Measurements from ENCODE around the gene ZNF57. TPM values are rescaled to one million over a fixed set of nuclear protein-coding genes. Genes with fewer than 3 reads are reported as not detected.
A peak's percentile ranks its signal among the peaks of the same experiment; 100 is the strongest.
"Not testable (repeated sequence)": the region's sequence is repeated elsewhere in the genome, so short reads cannot be mapped to it uniquely, and the experiment has no call there.

The ZNF57 gene
- total and polyA plus RNA-seq, 3 experiments from 2014 or later, result 3.2 to 4.4 (median 4.4) TPM

DNA sequence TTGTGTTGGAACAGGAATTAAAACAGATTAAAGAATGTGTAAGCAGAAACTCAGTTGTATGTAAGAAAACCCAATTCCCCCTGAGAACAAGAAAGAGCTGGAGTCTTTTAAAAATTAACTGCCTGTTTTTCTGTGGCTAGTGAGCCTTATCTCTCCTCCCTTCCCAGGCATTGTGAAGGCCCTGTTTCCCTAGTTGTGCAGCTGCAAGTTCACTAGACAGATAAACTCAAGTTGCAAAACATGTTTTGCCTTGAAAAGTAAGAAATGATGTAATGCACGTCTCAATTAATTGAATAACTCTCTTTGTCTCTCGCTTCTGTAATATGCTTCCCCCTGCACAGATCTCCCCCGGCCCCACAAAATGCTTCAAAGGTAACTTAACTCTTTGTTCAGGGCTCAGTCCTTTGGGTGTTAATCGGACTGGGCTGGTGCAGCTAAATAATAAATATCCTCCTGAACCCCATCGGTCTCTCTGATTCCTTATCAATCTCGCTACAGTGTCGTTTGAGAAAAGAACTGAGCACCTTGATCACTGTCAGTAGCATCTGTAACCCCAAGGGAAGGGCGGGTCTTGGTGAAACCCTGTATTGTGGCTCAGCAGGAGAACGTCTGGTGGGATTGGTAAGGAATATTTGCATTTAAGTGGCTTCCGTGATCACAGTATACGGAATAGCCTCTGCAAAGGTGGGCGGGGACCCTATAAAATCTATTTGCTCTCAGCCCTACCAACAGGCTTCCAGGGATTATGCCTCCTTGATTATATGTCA, 35.2 kb upstream of the ZNF57 start:
- DNase-seq, result no peak
- POLR2A ChIA-PET, result no interaction called here
- CTCF ChIA-PET, result interaction anchor here (1.4 kb wide), 1 partner anchor 46 kb away, joined by 3 read pairs; the partner anchor contains the start of gene ZNF554
- no peak overlapping the region for H3K27ac Mint-ChIP-seq
- no peaks in the 10 kb centered on the region for H3K36me3 Mint-ChIP-seq
- H3K27me3 Mint-ChIP-seq, result peaks cover 1 to 14% of the 10 kb centered on the region in 2 donors
- H3K4me1 ChIP-seq (ENCODE audit: insufficient read depth, low read length), result no peaks in the 10 kb centered on the region
- no peaks in the 10 kb centered on the region for H3K9me3 Mint-ChIP-seq
- peaks cover 0 to 5% (median 0%) of the 10 kb centered on the region in 3 donors for H3K4me1 Mint-ChIP-seq
- no peak overlapping the region for H3K4me3 ChIP-seq (ENCODE audit: low read length)
- no peak overlapping the region for H3K27ac ChIP-seq (ENCODE audit: low read depth, low read length)
- H3K4me3 Mint-ChIP-seq, result no peak overlapping the region
- H3K27me3 ChIP-seq (ENCODE audit: insufficient read depth, low read length, poor library complexity, severe bottlenecking), result no peaks in the 10 kb centered on the region
- H3K36me3 ChIP-seq (ENCODE audit: insufficient read depth, low read length), result no peaks in the 10 kb centered on the region
- H3K9me3 ChIP-seq (ENCODE audit: low read length), result no peaks in the 10 kb centered on the region

DNA sequence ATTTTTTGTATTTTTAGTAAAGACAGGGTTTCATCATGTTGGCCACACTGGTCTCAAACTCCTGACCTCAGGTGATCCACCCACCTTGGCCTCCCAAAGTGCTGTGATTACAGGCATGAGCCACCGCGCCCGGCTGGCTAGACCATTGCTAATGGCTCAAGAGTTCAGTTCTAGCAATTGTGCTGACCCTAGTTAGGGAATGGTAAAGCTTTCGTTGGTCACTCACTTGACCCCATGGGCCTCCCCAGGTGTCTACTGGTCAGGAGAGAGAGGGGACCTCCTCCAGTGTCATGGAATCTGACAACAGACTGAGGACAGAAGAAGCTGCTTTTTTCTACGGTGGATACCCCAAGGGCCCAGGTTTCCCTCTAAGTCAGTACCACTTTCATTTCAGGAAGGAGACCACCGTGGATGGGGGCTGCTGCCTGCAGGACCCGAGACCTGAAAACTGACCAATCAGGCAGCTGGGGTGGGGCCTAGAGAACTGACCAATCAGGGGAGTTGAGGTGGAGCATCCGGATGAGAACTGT, 34.2 kb upstream of the ZNF57 start:
- H3K27ac Mint-ChIP-seq, result no peak overlapping the region
- no peak overlapping the region for H3K27ac ChIP-seq (ENCODE audit: low read depth, low read length)
- H3K36me3 Mint-ChIP-seq, result no peaks in the 10 kb centered on the region
- DNase-seq, result no peak
- H3K9me3 ChIP-seq (ENCODE audit: low read length), result no peaks in the 10 kb centered on the region
- no peak overlapping the region for H3K4me3 ChIP-seq (ENCODE audit: low read length)
- no peak overlapping the region for H3K4me3 Mint-ChIP-seq
- POLR2A ChIA-PET, result no interaction called here
- CTCF ChIA-PET, result interaction anchor here (0.9 to 1.4 kb wide), 3 partner anchors 25 to 218 kb away, joined by 3 to 5 read pairs (median 3); partner anchors contain the start of gene ZNF554
- no peaks in the 10 kb centered on the region for H3K4me1 ChIP-seq (ENCODE audit: insufficient read depth, low read length)
- no peaks in the 10 kb centered on the region for H3K27me3 ChIP-seq (ENCODE audit: insufficient read depth, low read length, poor library complexity, severe bottlenecking)
- no peaks in the 10 kb centered on the region for H3K36me3 ChIP-seq (ENCODE audit: insufficient read depth, low read length)
- peaks cover 1 to 14% of the 10 kb centered on the region in 2 donors for H3K27me3 Mint-ChIP-seq
- peaks cover 0 to 5% (median 1%) of the 10 kb centered on the region in 3 donors for H3K4me1 Mint-ChIP-seq
- no peaks in the 10 kb centered on the region for H3K9me3 Mint-ChIP-seq

DNA sequence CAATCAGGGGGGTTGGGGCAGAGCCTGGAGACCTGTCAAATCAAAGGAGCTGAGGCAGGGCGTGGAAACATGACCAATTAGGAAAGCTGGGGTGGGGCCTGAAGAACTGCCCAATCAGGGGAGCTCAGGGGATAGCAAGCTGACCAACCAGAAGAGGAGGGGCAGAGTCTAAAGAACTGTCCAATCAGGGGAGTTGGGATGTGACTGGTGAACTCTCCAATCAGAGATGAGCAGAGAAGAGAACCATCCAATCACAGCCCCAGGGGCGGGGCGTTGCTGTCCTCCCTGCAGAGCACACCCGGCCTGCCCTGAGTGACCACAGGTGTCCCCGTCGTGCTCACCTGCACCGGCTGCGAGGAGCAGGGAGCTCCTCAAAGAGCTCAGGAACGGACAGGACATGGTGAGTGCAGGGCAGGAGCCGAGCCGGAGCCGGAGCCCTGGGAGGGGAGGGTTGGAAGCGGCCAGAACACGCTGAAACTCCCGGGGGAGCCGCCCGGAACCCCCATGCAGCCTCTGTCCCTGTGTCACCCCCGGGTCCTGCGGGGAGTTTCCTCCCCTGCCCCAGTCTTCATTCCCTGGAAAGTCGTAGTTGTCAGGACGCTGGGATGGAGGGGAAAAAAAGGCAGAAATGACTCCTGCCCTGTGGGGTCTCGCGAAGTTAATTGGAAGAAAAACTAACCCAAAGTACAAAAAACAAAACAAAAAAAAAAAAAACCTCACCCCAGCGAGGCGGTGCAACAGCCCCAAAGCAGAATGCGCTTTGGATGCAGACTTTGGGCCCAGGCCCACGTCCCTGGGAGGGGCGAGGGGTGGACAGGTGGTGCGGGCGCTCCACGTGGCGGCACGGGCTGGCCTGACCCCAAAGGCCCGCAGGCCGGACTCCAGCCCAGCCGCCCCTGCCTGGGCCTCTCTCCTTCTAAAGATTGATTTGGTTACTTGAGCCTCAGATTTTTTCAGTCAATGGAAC, 33.4 kb upstream of the ZNF57 start, which contains the start of gene ZNF556:
ZNF556 (plus strand) TSS at position 311 of the 967 bp plus-strand sequence; CDS start at position 398, 87 bp downstream.
- Histone ChIP-seq H3K36me3 (ENCODE audit: insufficient read depth, low read length) (no peaks in the 10 kb centered on the region), H3K4me3 (ENCODE audit: low read length) (no peak within 1 kb of the TSS), H3K27ac (ENCODE audit: low read depth, low read length) (no peak within 1 kb of the TSS), H3K9me3 (ENCODE audit: low read length) (no peaks in the 10 kb centered on the region), H3K4me1 (ENCODE audit: insufficient read depth, low read length) (no peaks in the 10 kb centered on the region), H3K27me3 (ENCODE audit: insufficient read depth, low read length, poor library complexity, severe bottlenecking) (no peaks in the 10 kb centered on the region)
- Mint-ChIP-seq H3K9me3 (no peaks in the 10 kb centered on the region), H3K4me1 (peaks cover 0 to 5% (median 3%) of the 10 kb centered on the region in 3 donors), H3K27me3 (peaks cover 1 to 14% of the 10 kb centered on the region in 2 donors), H3K36me3 (no peaks in the 10 kb centered on the region), H3K27ac (no peak within 1 kb of the TSS), H3K4me3 (no peak within 1 kb of the TSS)
- no peak for DNase-seq
- ChIA-PET CTCF (interaction anchor here (0.9 to 1.4 kb wide), 3 partner anchors 24 to 219 kb away, joined by 3 to 5 read pairs (median 3); partner anchors contain the start of gene ZNF554), POLR2A (no interaction called here)

DNA sequence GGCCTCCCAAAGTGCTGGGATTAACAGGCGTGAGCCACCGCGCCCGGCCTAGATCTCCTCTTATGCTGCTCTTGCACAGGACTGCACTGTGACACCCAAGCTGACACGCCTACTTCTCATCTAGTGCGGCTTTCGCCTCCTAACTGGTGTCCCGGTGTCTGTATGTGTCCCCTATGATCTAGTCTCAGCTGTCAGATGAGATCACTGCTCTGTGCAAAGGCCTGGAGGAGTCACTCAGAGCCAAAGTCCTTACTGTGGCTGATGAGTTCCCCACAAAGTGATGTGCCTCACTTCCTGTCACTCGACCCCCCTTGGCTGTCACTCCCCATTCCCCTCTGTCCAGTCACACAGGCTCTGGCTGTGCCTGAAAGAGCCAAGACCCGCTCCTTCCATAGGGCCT, 31.1 kb upstream of the ZNF57 start:
- Mint-ChIP-seq H3K4me3 (no peak overlapping the region), H3K9me3 (no peaks in the 10 kb centered on the region)

DNA sequence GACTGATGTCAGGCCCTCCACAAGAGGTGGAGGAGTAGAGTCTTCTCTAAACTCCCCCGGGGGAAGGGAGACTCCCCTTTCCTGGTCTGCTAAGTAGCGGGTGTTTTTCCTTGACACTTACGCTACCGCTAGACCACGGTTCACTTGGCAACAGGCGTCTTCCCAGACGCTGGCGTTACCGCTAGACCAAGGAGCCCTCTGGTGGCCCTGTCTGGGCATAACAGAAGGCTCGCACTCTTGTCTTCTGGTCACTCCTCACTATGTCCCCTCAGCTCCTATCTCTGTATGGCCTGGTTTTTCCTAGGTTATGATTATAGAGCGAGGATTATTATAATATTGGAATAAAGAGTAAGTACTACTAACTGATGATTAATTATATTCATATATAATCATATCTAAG, 28.6 kb upstream of the ZNF57 start:
- H3K4me3 Mint-ChIP-seq; H3K4me3 ChIP-seq (ENCODE audit: low read length); H3K27ac ChIP-seq (ENCODE audit: low read depth, low read length); H3K36me3 Mint-ChIP-seq; H3K4me1 ChIP-seq (ENCODE audit: insufficient read depth, low read length); H3K27me3 ChIP-seq (ENCODE audit: insufficient read depth, low read length, poor library complexity, severe bottlenecking); H3K27ac Mint-ChIP-seq; H3K4me1 Mint-ChIP-seq; H3K36me3 ChIP-seq (ENCODE audit: insufficient read depth, low read length); H3K9me3 Mint-ChIP-seq; H3K9me3 ChIP-seq (ENCODE audit: low read length); H3K27me3 Mint-ChIP-seq: not testable (repeated sequence)
- ChIA-PET POLR2A (interaction anchor here (0.6 kb wide), 1 partner anchor 1115 kb away, joined by 11 read pairs; no protein-coding TSS in a partner anchor), CTCF (interaction anchor here (1.1 to 1.3 kb wide), 2 partner anchors 224 to 226 kb away, joined by 3 to 8 read pairs; no protein-coding TSS in a partner anchor)
- peak in 1 of 5 donors; percentile 33 for DNase-seq

More for the DNA sequence above, 31.1 kb upstream of the ZNF57 start:
- H3K9me3 ChIP-seq (ENCODE audit: low read length), result no peaks in the 10 kb centered on the region
- peaks cover 0 to 9% of the 10 kb centered on the region in 2 donors for H3K27me3 Mint-ChIP-seq
- no peak overlapping the region for H3K27ac ChIP-seq (ENCODE audit: low read depth, low read length)
- peak overlapping the region in 1 of 8 donors; percentile 13 for H3K27ac Mint-ChIP-seq
- ChIA-PET POLR2A (no interaction called here), CTCF (no interaction called here)
- no peaks in the 10 kb centered on the region for H3K27me3 ChIP-seq (ENCODE audit: insufficient read depth, low read length, poor library complexity, severe bottlenecking)
- H3K4me1 Mint-ChIP-seq, result peaks cover 0 to 5% (median 3%) of the 10 kb centered on the region in 3 donors
- H3K4me3 ChIP-seq (ENCODE audit: low read length), result no peak overlapping the region
- no peak for DNase-seq
- H3K36me3 ChIP-seq (ENCODE audit: insufficient read depth, low read length), result no peaks in the 10 kb centered on the region
- H3K4me1 ChIP-seq (ENCODE audit: insufficient read depth, low read length), result no peaks in the 10 kb centered on the region
- H3K36me3 Mint-ChIP-seq, result no peaks in the 10 kb centered on the region

GRCh38 chr19:2877398-2878331, 23.1 kb upstream of the ZNF57 start:
- Histone ChIP-seq H3K27ac (ENCODE audit: low read depth, low read length) (no peak overlapping the region), H3K27me3 (ENCODE audit: insufficient read depth, low read length, poor library complexity, severe bottlenecking) (no peaks in the 10 kb centered on the region), H3K36me3 (ENCODE audit: insufficient read depth, low read length) (no peaks in the 10 kb centered on the region), H3K4me3 (ENCODE audit: low read length) (no peak overlapping the region), H3K4me1 (ENCODE audit: insufficient read depth, low read length) (no peaks in the 10 kb centered on the region), H3K9me3 (ENCODE audit: low read length) (peaks cover 13% of the 10 kb centered on the region)
- no peak for DNase-seq
- no peaks in the 10 kb centered on the region for H3K4me1 Mint-ChIP-seq
- H3K27me3 Mint-ChIP-seq, result no peaks in the 10 kb centered on the region
- H3K9me3 Mint-ChIP-seq, result peaks cover 0 to 26% (median 24%) of the 10 kb centered on the region in 5 donors
- H3K36me3 Mint-ChIP-seq, result no peaks in the 10 kb centered on the region
- ChIA-PET POLR2A (no interaction called here), CTCF (no interaction called here)
- no peak overlapping the region for H3K27ac Mint-ChIP-seq
- no peak overlapping the region for H3K4me3 Mint-ChIP-seq

DNA sequence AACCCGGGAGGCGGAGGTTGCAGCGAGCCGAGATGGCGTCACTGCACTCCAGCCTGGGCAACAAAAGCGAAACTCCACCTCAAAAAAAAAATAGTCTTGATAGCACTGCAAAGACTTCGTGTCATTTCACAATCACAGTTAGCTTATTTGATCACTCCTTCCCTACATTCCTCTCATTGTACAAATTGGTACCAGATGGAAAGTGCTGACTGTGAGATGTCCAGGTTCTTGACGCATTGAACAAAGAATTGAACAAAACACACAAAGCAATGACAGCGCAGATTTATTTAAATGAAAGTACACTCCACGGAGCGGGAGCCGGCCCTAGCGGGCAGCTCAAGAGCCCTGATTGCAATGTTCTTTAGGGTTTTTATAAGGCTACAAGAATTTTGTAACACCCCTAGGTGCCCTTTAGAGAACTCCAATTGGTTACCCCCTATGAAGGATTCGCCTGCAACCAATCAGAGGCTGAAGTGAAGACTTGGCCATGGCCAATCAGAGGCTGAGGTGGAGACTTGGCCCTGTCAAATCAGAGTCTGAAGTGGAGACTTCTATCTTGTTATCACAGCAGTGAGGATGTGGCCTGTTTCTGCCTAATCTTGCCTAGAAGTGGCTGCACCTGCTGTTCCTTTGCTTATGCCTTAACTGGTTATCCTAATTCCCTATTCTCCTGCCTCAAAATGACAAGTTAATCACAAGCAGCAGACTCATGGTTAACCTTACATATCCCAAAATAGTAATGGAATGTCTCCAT, 16.9 kb upstream of the ZNF57 start:
- Mint-ChIP-seq H3K27ac (no peak overlapping the region), H3K4me1 (peaks cover 0 to 9% (median 3%) of the 10 kb centered on the region in 3 donors), H3K36me3 (no peaks in the 10 kb centered on the region), H3K9me3 (peaks cover 0 to 6% (median 4%) of the 10 kb centered on the region in 5 donors), H3K27me3 (peaks cover 3 to 4% of the 10 kb centered on the region in 2 donors), H3K4me3 (no peak overlapping the region)
- Histone ChIP-seq H3K4me1 (ENCODE audit: insufficient read depth, low read length) (no peaks in the 10 kb centered on the region), H3K9me3 (ENCODE audit: low read length) (no peaks in the 10 kb centered on the region), H3K27me3 (ENCODE audit: insufficient read depth, low read length, poor library complexity, severe bottlenecking) (no peaks in the 10 kb centered on the region), H3K27ac (ENCODE audit: low read depth, low read length) (no peak overlapping the region), H3K36me3 (ENCODE audit: insufficient read depth, low read length) (no peaks in the 10 kb centered on the region), H3K4me3 (ENCODE audit: low read length) (no peak overlapping the region)
- ChIA-PET POLR2A (no interaction called here), CTCF (no interaction called here)
- no peak for DNase-seq
